ENCODE results near the gene DRGX. TPM values are rescaled to one million over a fixed set of nuclear protein-coding genes. Genes with fewer than 3 reads are reported as not detected.

The DRGX gene
- total RNA-seq, 1 donor from 2014 or later: not detected

Other genes starting within 250 kb of the DRGX start
- gene TMEM273, start 207.7 kb downstream of the DRGX start, total RNA-seq: 29.0 TPM
- 136 TPM for gene C10orf71, start 96.9 kb downstream of the DRGX start, total RNA-seq
- 19.9 TPM for gene ERCC6, start 143.0 kb upstream of the DRGX start, total RNA-seq
- gene SLC18A3, start 214.2 kb upstream of the DRGX start, total RNA-seq: not detected
- gene CHAT, start 217.9 kb upstream of the DRGX start, total RNA-seq: not detected

All from left ventricle myocardium inferior (tissue), 1 donor.